Fibroblast of skin of scalp (primary cell): Measurements from ENCODE around the gene CASD1.
A peak's percentile ranks its signal among the peaks of the same experiment; 100 is the strongest.

Source experiments
- DNase-seq: peaks from one replicate; pipeline ENCODE4 v3.0.0-alpha.2; 2013

Gene CASD1

DNA sequence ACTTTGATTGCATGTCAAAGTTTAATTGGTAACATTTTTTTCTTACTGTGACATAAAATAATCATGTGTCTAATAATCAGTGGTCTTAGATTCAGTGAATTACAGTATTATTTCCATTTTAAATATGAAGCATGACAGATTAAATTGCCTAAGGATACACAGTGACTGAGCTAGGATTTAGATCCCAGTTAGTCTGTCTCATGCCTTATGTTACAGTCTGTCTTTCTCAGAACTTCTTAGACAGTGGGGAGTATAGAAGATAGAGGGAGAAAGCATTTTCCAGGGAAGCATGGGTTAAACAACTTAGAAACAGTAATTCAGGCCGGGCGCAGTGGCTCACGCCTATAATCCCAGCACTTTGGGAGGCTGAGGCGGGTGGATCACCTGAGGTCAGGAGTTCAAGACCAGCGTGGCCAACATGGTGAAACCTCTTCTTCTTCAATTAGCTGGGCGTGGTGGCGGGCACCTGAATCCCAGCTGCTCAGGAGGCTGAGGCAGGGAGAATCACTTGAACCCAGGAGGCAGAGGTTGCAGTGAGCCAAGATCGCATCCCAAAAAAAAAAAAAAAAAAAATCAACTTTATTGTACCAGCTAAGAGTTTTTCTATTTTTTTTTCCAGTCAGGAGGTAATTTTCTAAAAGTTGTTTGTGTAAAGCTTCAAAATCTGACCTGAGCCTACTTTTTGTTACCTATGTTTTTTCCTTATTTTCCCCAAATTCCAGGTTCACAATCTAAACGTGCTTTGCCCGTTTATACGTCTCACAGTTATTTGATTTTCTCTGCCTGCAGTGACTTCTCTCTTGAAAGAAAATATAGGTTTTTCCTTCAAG is 3.3 kb downstream of the CASD1 start:
- DNase-seq: no peak

DNA sequence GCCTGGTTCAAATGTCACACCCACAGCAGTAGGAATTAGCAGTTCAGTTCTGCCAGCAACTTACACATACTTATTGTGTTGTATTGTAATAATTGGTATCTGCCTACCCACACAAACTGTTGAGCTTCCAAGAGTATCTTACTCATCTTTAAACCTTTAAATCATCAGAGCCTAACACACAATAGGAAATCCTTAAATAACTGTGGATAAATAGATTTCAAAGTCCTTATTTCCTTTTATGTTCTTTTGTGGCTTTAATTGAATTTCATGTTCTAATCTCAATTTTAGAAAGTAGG is 3.9 kb downstream of the CASD1 start:
- no peak for DNase-seq

DNA sequence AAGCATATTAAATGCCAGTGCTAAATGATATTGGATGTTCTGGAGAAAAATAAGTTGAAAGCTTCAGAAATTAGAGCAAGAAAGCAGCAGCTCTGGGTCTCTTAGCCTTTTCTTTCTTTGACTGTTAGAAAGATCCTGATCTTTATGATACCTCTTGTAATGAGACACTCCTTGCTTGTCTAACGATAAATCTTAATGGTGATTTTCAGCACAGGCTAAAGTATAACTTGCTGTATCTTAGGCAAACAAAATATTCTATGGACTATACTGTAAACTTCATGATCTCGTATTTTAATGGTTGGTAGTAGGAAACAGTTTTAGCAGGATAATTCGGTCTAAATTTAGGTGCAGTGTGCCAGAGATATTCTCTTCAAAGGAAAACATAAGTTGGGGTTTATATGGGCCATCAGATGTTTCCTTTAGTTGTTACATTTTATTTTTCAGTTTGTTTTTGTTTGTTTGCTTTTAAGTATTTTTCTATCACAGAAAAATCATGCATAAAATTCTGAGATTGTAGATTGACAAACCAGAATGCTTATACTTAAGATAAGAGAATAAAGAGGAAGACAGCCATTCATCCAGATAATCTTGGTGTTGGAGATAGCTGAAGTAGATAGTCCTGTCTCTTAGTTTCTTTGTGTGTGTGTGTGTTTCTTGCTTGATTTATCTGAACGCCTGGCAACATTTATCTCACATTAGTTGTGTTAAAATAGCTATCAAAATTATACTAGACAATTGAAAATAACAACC is 4.7 kb downstream of the CASD1 start:
- no peak for DNase-seq

DNA sequence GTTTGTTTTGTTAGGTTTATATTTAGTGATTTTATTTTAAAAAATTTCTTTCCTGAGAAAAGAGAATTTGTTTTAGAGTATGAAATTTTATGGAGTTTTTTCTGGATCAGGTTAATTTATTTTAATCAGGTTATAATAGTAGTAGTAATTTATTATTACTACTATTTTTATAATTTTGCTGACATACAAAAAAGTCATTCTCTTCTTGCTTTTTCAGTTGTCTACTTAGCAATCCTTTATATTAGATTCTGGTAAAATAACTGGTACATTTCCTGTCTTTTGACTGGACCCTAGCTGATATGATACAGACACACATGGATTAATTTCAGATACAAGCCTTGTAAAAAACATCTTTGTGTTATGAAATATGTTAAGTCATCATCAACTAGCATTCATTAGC is 5.3 kb downstream of the CASD1 start:
- DNase-seq: no peak

DNA sequence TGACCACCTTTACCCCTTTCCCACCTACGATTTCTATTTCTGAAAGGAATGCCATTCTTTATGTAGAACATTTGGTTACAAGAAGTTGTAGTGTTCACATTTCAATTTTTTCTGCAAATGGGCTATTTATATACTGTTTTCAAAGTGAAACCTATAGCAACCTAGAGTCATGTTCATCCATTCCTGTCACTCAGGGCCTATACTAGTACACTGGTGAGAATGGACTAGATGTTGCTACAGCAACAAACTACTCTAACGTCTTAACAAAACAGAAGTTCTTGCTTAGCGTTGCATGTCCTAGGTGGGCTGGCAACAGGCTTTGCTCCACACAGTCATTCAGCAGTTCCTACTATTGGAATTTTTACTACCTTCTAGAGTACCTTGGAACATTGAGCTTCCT is 16.3 kb downstream of the CASD1 start:
- no peak for DNase-seq

DNA sequence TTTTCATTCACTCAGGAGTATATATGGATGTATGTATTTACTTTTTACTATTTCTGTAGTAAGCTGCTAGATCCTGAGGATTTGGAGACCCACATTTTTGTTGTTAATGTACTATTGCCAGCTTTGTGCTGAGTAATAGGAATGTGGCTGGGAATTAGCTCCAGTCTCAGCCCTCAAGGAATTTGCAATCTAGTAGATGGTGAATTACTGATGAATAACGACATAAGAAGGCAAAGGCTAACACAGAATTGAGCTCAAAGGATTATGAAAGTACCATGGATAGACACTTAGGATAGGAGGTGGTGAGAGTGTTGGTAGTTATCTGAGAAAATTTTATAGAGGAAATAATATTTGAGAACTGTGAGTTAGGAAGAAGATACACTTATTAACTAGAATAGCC is 19.9 kb downstream of the CASD1 start:
- peak; percentile 82 for DNase-seq

DNA sequence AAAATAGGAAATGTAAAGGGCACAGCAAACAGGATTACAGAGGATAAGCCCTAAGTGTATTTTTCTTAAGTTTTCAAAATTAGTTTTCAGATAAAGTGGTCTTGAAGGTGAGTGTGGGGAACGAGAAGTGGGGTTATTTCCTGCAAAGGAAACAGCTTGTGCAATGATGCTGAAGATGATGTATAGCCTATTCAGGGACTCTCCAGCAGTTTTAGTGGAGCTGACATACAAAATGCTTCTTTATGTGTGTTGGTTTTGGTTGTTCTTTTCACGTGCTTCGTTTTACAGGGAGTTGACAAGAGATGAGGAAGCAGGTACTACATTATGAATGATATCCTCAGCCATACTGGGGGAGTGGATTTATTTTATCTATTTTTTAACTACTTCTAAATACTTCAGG is 20.5 kb downstream of the CASD1 start:
- no peak for DNase-seq

DNA sequence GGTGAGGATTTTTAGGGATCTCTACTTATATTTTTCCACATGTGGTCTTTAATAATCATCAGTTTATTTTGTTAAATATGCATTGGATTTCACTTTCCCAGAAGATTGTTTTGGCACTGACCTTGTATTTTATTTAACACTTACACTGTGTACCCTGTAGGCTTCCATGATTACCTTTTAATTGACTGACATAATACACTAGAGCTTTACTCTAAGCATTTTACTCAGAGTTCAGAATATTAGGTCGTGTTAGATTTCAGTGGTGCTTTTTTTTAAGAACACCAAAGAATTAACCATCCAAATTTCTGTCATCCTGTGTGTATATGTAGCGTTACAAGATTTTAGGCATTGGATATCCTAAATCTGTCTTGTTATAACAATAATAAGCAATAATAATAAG is 23.1 kb downstream of the CASD1 start:
- DNase-seq: no peak

DNA sequence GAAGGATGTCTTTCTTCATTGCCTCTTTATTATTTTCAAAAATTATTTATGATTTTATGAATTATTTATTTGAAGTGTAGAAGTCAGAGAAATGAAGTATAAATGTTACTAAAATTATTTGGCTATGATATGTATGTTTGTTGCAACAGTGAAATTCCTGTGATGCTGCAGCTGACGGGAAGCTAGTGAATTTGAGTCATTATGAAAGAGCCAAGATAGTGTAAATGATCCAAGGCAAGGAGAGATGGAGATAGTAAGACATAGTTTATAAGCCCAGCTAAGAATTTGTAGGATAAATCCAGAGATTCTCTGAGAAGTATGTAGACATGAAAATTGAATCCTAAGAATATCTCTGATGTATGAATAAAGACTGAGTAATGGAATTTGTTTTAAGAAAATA is 30.8 kb downstream of the CASD1 start:
- peak; percentile 15 for DNase-seq

DNA sequence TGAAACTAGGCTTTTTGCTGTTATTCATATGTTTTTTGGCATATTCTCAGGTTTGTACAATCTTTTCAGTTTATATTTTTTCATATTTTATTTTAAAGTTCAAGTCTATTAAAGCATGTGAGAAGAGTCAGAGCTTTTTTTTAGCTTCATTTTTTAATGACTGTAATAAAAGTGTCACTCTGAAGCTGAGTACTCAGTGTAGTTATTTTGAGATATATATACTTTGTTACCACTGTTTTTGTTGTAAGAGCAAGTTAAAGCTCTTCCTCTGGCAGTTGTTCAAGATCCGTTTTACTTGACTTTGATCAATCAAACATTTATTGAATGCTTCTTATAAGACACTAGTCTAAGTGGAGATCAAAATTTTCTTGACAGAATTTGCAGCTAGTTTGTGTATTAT is 37.5 kb downstream of the CASD1 start:
- DNase-seq: no peak

DNA sequence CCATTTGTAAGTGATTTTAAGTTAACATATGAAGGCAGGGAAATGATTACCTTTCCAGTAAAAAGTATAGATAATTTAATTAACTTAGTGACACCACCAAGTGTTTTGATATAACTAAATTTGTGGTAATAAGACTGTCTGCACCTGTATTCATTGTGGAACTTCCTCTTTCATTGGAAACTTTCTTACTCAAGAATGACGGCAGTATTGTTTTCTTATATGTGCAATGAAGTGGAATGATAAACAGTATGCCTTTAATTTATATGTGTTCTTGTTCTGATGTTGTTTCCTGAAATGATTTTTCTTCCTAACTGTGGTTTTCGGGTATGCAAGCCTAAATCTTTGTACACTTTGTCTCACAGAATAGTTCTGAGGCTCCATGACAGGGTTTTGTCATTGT is 46.4 kb downstream of the CASD1 start:
- DNase-seq: no peak

DNA sequence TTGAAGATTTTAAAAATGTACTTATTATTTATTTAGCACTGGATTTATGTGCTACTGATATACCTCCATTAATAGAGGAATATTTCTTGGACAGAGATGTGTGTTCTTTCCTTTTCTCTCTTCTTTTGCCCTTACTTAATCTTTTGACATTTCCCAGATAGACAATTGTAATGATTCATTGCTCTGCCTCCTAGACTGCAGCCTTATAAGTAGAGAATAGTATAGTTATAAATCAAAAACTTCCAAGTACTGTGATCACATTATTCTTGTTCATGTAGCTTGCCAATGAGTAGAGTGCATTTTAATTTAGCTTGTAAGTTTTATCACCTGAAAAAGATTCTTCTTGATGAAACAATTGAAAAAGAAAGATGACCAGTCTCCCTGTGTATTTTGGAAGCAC is 47.6 kb downstream of the CASD1 start:
- DNase-seq: no peak

DNA sequence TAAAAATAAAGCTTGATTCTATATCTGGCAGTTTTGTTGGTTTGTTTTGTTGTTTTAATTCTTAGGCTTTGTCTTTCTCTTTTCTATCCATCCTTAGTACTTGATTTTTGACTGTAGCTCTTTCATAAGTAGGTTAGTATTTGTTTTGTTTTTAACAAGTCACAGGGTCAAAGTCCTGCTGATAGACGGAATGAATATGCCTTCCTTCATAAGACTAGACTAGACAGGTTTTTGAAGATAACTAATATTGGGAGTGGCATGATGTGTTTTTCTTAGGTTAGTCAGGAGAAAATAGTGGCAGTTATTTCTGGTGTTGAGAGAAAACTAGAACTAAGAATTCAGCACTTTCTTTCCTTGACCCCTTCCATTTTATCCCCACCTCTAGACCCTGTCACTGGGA is 50.4 kb downstream of the CASD1 start:
- no peak for DNase-seq

DNA sequence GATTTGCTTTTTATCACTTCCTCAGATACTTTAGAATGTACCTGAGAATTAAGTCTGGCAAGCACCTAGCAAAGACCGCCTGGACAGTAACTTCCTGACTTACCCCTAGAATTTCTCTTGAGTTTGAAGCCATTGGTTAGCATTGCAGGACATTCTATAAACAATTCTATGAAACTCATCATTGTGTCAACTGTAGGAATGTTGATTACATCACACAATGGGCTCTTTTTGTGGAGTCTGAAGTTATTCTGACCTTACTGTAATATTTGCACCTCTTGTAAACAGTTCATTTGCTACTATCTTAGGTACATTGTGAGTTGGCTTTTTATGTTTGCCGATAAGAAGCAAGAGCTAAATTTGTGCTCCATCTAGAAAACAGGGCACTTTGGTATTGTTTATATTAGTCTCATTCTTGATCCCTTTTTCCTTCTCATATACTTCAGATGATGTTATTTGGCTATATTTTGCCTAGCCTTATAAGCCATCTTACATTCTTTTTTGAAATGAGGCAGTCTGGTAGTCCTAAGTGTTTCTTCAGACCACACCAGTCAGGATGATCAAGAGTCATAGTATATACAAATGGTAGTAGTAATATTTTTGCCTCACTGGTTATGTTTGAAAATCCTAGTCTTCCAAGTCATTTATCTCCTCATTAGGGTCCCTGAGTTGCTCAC is 52.4 kb downstream of the CASD1 start:
- peak; percentile 14 for DNase-seq

DNA sequence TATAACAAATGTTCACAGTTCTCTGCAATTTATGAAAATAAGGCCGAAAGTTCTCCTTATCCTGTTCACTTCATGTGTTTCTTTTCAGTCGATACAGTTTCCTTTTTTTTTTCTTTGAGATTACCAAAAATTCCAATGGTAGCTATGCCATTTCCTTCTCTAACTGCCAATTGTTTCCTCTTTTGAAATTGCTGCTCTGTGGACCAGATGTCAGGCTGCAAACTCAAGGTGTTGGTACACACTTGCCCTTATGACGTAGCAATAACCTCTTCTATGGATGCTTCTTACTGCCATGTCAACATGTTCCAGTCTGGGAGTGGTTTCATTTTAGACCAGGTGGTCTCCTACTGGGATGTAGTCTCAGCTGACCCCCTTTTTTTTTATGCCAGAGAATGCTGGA is 52.9 kb downstream of the CASD1 start:
- no peak for DNase-seq

DNA sequence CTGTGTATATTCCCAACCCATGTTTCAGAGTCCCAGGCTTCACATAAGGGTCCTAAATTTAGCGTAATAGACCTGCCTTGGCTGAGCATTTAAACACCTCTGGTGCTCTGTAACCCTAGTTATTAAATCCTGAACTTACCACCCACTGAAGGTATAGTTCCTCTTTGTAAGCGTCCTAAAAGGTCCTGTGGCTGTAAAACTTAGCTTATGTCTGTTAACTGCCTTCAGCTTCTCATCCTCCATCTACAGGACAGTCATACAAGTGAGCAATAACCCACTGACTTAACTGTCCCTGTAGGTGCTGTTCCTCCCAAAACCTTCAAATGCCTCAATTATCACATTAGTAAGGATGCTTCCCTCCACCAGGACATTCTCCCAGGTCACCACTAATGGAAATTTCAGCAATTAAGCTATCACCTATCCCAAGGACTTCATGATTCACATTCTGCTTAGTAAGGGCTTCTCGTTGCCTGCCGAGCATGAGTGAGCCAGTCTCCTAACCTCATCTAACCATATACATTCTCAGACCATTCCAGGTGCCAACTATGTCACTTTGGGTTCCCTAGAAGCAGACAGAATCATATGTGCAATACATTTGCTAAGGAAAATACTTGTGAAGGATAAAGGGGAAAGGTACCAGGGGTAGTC is 55.8 kb downstream of the CASD1 start:
- no peak for DNase-seq

DNA sequence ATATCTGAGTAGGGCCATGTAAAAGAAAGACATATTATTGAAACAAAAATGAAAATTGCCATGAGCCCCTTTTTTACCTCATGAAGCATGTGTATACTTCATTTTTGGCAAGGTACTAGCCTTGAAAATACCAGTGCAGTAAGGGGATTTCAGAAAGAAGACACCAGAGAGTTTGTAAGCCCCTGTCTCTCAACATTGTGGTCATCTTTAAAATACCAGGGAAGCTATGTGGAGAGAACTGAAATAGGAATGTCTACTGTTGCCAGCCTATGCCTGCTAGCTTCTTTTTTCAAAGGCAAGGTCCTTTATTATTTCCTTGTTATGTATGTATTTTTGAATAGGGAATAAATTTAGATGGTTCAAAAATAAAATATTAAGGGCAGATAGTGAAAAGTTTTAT is 57.8 kb downstream of the CASD1 start:
- DNase-seq: no peak

DNA sequence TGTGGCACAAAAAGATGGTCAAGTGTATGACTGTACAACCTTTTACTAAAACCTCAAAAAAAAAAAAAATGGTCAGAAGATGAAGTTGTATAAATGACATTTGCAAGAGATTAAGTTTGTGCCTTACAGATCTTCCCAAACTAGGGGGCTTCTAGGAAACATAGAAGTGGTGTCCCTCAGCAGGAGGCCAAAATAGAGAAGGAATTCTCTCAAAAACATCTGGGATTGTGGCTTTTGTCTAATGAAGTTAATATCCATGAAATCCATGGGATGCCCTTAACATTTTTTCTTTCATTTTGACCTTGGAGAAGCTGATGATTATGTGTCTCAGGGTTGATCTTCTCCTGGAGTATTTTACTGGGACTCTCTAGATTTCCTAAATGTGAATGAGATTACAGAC is 62.2 kb downstream of the CASD1 start:
- peak; percentile 17 for DNase-seq

DNA sequence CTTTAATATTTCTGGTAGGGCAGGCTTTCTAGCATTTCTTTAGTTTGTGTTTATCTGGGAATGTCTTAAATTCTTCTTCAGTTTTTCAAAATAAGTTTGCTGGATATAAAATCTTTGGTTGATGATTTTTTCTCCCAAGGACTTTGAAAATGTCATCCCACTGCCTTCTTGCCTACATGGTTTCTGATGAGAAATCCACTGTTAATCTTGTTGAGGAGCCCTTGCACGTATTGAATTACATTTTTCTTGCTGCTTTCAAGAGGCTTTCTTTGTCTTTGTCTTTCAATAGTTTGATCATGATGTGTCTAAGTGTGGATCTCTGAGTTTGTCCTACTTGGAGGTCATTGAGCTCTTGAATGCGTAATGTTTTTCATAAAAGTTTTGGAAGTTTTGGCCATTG is 66.0 kb downstream of the CASD1 start:
- no peak for DNase-seq

DNA sequence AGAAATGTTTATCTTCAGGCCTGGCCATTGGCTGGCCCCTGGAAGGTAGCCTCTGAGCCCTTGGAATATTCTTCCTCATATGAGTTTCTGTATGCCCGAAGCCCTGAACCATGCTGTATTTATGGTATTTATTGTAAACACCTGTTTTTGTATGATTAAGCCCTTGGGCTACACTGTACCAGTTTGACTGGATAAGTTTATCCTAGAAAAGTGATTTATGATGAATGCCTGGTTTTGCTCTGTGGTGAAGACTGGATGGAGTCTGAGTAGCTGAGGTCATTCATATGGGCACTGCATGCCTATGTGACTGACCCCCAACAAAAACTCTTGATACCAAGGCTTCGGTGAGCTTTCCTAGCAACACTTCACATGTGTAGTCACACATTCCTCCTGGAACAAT is 66.7 kb downstream of the CASD1 start:
- no peak for DNase-seq

DNA sequence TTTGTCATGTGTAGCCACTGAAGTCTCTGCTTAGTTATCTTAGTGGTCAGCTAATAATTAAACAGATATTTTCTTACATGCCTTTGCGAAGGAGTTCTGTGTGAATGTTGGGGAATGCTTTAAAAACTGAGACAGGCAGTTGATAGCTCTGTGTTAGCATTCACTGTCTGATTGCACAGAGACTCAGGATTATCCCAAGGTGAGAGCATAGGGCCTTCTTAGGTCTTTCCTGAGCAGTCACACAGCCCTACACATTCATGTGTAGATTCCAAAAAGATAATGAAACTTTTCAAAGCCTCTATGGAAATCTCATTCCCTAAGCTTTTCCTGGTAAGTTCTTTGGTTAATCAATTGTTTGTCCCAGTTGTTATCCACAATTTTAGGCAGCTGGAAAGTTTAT is 67.7 kb downstream of the CASD1 start:
- DNase-seq: no peak

DNA sequence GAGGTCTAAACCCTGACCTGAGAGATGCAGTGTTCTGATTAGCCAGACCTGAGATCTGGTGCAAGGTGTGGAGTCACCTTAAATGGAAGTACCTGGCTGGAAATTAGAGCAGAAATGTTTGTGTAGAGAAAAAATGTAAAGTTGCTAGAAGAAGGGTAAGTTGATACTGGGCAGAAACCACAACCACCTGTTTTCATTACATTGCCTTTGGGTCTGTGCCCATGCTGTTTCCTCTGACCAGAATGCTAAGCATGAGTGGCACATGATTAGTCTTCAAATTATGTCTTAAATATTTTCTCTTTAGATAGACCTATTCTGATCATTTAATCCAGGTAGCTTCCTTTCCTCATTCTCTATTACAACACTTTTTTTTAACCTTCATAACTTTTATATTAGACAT is 69.0 kb downstream of the CASD1 start:
- no peak for DNase-seq

DNA sequence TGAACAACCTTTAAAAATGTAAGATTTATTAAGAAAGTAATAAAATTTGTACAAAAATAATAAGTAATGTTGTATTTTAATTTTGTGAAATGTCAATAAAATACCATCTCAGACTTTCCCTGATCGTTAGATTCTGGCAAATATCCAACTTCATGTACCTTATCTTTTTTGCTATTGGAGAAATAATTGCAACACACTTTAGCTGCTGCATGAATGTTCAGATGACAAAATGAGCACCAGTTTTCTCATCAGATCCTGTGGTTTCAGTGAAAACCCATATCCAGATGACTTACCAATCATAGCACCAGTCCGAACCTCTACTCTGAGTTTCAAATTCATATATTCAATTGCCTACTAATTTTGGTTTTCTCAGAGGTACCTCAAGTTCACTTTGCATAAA is 69.9 kb downstream of the CASD1 start:
- no peak for DNase-seq

DNA sequence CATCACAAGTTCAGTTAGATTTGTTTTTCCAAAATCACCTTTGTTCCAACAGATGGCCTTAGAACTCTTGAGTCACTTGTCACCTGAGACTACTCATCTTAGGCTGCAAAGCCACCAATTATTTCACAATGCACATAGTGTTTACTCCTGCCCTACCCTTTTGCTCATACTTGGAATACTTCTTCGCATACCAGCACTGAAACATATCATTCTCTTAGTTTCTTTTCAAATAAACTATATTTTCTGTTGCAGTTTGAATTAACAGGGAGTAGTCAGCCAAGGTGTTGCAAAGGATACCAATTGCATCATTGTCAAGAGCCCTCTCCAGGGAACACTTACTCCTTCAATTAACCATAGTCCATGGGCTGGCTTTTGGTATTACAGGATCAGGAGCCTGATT is 71.0 kb downstream of the CASD1 start:
- peak; percentile 18 for DNase-seq
